ENCODE measurements around the gene PLEKHA3.
"Not testable (repeated sequence)": the region's sequence is repeated elsewhere in the genome, so short reads cannot be mapped to it uniquely, and the experiment has no call there.

The PLEKHA3 gene

DNA sequence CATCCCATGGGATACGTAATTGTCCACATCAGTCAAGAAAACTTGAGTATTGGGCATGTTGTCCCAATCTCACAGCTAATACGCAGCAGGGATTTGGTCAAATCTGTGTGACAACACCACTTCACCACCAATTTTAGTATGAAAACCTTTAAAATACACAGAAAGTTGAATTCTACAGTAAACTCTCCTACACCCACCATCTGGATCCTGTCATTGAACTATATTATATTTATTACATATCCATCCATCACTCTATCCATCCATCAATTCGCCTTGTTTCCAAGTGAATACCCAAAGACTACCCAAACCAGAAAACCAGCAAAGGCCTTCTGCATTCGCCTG is 1.0 kb upstream of the PLEKHA3 start:
- DNase-seq (ENCODE audit: low read depth), result no peak

DNA sequence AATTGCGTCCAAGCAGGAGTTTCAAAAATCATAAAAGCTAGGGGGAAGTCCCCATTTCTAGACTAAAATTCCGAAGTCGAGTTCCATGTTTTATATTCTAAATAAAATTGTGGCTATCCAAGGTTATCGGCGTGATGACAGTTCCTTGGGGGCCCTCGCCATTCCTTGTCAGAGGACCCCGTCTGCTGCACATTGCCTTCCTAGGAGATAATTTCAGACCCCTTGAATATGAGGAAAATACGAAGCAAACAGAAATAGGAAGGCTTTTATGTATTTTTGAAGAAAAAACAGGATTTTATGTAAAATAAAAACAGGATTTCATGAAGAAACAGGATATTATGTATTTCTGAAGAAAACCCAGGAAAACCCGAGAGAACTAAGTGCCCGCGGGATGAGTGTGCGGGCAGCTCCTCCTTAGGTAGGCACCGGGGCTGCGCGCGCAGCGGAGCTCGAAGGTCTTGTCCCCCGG is 465 bp upstream of the PLEKHA3 start:
- no peak for DNase-seq (ENCODE audit: low read depth)

GRCh38 chr2:178482437-178482836 is 2.2 kb downstream of the PLEKHA3 start:
- DNase-seq (ENCODE audit: low read depth), result no peak

- DNase-seq (ENCODE audit: low read depth), result no peak
Measured at GRCh38 chr2:178484245-178485041, 4.2 kb downstream of the PLEKHA3 start.

- no peak for DNase-seq (ENCODE audit: low read depth)
Measured at GRCh38 chr2:178485356-178485755, 5.1 kb downstream of the PLEKHA3 start.

- no peak for DNase-seq (ENCODE audit: low read depth)
Measured at GRCh38 chr2:178491612-178492011, 11.4 kb downstream of the PLEKHA3 start.

- no peak for DNase-seq (ENCODE audit: low read depth)
Measured at GRCh38 chr2:178496049-178496448, 15.8 kb downstream of the PLEKHA3 start.

DNA sequence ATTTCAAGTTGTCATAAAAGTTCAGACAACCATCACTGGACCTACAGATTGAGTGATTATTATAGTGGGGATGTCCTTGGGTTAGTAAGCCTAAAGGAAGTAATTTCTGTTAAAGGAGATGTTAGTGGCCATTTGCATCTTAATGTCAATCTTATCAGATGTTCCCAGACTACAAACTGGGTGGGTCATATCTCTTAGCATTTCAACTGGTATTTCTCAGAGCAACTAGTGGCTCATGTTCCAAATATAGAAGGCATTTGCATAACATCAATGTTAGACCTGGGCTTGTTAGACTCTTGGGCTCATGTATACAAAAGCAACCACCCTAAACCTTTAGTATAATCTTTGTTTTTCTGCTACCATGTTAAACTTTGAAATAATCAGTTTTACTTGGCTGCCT is 17.9 kb downstream of the PLEKHA3 start:
- DNase-seq (ENCODE audit: low read depth), result no peak

DNA sequence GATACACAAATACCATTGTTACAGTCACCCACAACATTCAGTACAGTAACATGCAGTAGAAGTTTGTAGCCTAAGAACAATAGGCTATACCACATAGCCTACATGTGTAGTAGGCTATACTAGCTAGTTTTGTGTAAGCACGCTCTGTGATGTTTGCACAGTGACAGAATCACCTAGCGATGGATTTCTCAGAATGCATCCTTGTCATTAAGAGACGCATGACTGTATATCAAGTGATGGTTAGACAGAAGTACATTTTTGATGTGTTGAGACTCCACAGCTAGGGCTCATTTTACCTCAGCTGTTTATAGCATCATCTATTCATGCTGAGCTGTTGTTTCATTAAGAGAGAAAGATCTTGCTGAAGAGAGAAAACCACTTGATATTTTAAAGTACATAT is 19.4 kb downstream of the PLEKHA3 start:
- no peak for DNase-seq (ENCODE audit: low read depth)

DNA sequence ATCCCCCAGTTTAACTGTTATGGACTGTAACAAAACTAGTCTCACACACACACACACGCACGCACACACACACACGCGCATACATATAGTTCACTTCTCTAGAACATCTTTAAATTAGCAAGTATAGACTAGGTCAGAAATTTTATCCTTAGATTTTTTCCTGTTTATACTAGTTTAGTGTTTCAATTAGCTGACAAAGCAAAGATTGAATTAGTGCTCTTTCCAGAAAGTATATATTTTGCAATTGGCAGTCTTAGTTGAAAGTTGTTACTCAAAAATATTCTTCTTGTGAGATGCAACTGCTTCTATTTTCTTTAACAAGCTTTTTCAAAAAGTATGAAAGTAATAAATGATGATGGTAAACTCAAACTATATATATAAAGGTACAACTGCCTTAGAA is 22.5 kb downstream of the PLEKHA3 start:
- DNase-seq (ENCODE audit: low read depth), result no peak

DNA sequence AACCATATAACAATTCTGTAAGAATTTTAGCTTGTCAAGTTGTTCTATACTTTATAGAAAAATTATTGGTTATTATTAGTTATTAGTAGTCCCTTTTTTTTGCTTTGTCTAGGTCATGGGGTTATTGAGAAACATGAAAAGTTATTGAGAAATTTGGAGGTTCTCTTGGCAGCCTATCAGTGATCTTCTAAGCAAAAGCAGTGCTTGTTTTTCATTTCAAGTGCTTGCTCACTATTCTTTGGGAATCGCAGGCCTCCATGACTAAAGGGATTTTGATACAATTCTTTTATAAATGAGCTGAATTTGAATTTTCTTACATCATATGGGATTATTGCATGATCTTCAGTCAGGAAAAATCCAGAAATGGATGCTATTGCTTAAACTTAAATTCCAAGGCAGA is 25.8 kb downstream of the PLEKHA3 start:
- DNase-seq (ENCODE audit: low read depth), result no peak

- no peak for DNase-seq (ENCODE audit: low read depth)
Measured at GRCh38 chr2:178506524-178506923, 26.3 kb downstream of the PLEKHA3 start.

DNA sequence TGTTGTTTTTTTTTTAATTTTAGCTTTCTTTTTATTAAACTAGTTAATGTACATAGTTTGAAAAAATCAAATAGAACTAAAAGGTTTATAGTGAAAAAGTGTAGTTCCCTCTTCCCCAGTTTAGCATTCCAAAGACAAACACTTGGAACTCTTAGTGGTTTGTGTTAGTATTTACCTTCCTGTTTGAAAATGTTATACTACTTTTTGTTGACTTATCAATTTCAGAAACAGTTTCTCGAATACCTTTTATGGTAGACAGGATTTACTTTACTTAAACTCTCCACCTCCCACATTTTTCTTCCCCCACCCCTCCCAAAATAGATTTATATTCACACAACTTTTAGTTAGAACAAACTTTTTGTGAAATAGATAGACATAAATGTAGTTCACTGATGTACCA is 26.7 kb downstream of the PLEKHA3 start:
- DNase-seq (ENCODE audit: low read depth), result no peak

DNA sequence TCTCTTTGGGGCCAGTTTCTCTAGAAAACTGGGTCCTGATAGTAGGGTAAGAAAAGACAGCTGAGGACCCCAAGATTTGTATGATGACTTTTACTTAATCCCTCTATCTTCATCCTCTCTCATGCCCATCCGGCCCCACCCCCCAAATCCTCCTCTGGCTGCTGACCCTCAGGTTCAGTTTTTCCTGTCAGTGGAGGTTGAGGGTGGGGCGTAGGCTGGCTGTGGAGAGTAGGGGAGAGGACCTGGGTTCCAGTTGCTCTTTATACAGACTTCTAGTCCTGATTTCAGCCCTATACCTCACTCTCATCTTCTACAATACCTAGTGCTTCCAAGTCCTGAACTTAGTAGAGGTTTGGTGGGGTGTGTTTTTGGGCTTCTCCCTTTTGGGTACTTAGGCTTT is 28.4 kb downstream of the PLEKHA3 start:
- DNase-seq (ENCODE audit: low read depth), result no peak

DNA sequence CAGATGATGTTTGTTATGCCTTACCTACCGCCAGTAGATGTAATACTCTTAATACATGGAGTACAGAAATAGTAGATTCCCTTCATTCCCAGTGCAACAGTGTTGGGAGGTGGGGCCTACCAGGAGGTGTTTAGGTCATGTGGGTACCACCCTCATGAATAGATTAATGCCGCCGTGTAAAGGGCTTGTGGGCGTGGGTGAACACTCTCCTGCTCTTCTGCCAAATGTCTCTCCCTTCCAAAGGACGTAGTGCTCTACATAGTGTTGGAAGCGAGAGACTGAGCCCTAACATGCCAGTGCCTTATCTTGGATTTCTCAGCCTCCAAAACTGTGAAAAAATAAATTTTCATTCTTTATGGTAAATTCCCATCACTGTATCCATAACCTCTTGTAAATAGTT is 30.1 kb downstream of the PLEKHA3 start:
- DNase-seq (ENCODE audit: low read depth), result no peak

DNA sequence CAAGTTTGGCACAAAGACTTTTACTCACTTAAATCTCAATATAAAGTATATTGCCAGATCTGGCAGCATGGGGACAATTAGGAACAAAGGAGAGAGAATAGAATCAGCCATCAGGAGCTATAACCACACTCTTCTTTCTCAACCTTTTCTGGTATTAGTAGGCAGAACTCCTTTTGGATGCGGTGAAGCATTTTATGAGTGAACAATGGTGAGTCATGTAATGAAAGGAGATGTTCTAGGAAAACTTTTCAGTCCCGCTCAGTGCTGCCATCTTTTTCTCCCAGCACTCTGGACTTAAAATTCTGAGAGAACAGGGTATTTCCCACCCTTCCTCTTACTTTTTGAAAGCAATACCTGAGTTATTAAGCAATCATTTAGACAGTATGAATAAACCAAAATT is 32.2 kb downstream of the PLEKHA3 start:
- DNase-seq (ENCODE audit: low read depth), result no peak

DNA sequence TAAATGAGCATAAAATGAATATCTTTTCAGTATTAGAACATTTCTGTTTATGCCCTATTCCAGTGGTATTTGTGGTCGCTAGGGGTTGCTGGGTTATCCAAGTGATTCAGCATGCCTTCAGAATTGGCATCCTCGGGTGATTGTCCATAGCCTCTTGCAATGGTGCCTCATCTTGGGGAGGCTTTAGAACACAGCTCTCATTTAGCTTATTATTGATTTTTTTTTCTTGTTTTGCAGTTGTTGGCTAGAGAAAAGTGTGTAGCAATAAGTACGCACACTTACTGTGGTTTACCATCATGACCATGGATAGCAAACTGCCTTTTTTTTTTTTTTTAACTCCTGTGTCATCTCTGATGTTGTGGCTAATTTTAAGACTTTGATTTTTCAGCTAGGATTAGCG is 33.6 kb downstream of the PLEKHA3 start:
- no peak for DNase-seq (ENCODE audit: low read depth)

- peak; percentile 53 for DNase-seq (ENCODE audit: low read depth)
Measured at GRCh38 chr2:178514664-178515063, 34.4 kb downstream of the PLEKHA3 start.

DNA sequence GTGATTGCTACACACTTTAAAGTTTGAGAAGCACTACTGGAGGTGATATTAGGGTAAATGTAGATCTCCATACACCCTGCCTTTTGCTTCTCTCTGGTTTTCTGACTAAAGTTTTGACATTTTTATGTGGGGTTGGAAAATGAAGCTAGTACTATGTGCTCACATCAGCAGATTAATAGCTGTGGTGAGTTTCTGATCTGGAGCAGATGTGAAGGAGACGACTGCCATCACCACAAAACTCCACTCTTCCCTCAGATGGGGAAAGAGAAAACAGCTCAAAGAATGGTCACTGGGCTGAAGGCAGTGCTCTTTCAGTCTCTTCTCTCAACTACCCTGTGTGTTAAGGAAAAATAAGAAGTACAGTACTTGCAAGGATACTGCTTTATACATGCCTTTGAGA is 37.2 kb downstream of the PLEKHA3 start:
- no peak for DNase-seq (ENCODE audit: low read depth)

DNA sequence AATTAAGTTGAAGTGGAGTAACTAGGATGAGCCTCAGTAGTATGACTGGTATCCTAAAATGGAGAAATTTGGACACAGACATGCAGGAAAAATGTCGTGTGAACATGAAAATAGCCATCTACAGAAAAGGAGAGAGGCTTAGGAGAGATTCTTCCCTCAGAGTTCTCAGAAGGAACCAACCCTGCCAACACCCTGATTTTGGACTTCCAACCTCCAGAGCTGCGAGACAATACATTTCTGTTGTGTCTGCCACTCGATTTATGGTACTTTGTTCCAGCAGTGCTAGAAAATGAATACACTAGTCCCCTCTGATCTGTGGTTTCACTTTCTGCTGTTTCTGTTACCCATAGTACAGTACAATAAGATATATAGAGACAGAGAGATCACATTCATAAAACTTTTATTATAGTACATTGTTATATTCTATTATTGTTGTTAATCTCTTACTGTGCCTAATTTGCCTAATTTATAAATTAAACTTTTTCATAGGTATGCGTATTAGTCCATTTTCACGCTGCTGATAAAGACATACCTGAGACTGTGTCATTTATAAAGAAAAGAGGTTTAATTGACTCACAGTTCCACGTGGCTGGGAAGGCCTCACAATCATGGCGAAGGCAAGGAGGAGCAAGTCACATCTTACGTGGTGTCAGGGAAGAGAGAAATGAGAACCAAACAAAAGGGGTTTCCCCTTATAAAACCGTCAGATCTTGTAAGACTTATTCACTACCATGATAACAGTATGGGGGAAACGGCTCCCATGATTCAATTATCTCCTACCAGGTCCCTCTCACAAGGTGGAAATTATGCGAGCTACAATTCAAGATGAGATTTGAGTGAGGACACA is 41.3 kb downstream of the PLEKHA3 start:
- DNase-seq (ENCODE audit: low read depth), result no peak

GRCh38 chr2:178522950-178523595 is 42.8 kb downstream of the PLEKHA3 start:
- peak; percentile 75 for DNase-seq (ENCODE audit: low read depth)

DNA sequence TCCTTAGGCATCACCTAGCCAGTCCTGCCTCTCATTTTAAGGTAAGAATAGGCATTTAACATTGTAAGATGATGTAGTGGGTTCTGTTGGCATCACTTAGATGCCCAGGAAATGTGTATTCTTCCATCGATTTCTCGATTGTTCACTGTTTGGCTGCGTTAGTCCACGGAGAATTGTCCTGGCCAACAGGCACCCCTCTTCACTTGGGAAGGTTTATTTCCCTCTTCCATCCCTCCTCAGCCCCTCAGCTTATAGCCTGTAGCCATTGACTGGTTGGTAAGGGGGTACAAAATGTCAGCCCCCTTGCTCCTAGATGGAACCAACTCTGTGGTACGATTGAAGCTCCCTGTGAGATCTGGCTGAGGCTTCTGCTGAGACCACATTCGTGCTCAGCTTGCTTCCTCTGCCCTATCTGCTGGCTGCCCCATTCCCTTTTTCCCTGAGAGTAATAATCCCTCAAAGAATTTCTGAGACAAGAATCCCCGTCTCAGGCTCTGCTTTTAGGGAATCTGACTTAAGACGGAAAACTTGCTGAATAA is 43.4 kb downstream of the PLEKHA3 start:
- DNase-seq (ENCODE audit: low read depth), result no peak

DNA sequence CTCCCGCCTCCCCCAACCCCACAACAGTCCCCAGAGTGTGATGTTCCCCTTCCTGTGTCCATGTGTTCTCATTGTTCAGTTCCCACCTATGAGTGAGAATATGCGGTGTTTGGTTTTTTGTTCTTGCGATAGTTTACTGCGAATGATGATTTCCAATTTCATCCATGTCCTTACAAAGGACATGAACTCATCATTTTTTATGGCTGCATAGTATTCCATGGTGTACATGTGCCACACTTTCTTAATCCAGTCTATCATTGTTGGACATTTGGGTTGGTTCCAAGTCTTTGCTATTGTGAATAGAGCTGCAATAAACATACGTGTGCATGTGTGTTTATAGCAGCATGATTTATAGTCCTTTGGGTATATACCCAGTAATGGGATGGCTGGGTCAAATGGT is 44.8 kb downstream of the PLEKHA3 start:
- not testable (repeated sequence) for DNase-seq (ENCODE audit: low read depth)
